H9 (cell line): Measurements from ENCODE around the gene LITAF. TPM values are rescaled to one million over a fixed set of nuclear protein-coding genes. Genes with fewer than 3 reads are reported as not detected.

ENCODE experiments used
- DNase-seq: peaks from one replicate; pipeline ENCODE4 v3.0.0-alpha.2; 2017
- H2AFZ ChIP-seq: one replicate; pipeline ENCODE4 v1.6.1; 2013; ENCODE audit warnings: mild to moderate bottlenecking, low read length, control low read depth, moderate library complexity
- H2AK5ac ChIP-seq: 2 replicates; pipeline ENCODE4 v1.6.1; 2013; ENCODE audit warnings: low read length, control low read depth, mixed read lengths; ENCODE audit not compliant: insufficient read length
- H2BK120ac ChIP-seq: one replicate; pipeline ENCODE4 v1.6.1; 2013; ENCODE audit warnings: low read depth, mild to moderate bottlenecking, low read length, control low read depth, inconsistent platforms; ENCODE audit not compliant: poor library complexity, severe bottlenecking
- H2BK12ac ChIP-seq: 2 replicates; pipeline ENCODE4 v1.6.1; 2013; ENCODE audit warnings: low read length, control low read depth, mixed read lengths, low read depth; ENCODE audit not compliant: insufficient read length
- H2BK15ac ChIP-seq: 2 replicates; pipeline ENCODE4 v1.6.1; 2013; ENCODE audit warnings: low read depth, low read length, control low read depth
- H2BK20ac ChIP-seq: one replicate; pipeline ENCODE4 v1.6.1; 2013; ENCODE audit warnings: low read depth, mild to moderate bottlenecking, low read length, control low read depth, inconsistent platforms; ENCODE audit not compliant: poor library complexity, severe bottlenecking
- H2BK5ac ChIP-seq: 2 replicates; pipeline ENCODE4 v1.6.1; 2013; ENCODE audit warnings: low read length, control low read depth, mixed read lengths; ENCODE audit not compliant: insufficient read length
- H3K14ac ChIP-seq: 2 replicates; pipeline ENCODE4 v1.6.1; 2013; ENCODE audit warnings: low read length, control low read depth; ENCODE audit not compliant: insufficient read depth
- H3K18ac ChIP-seq: 2 replicates; pipeline ENCODE4 v1.6.1; 2013; ENCODE audit warnings: low read depth, mild to moderate bottlenecking, mixed read lengths, low read length, control low read depth; ENCODE audit not compliant: insufficient read length
- H3K23ac ChIP-seq: 2 replicates; pipeline ENCODE4 v1.6.1; 2013; ENCODE audit warnings: low read length, control low read depth, mixed read lengths, low read depth; ENCODE audit not compliant: insufficient read length
- H3K23me2 ChIP-seq: 2 replicates; pipeline ENCODE4 v1.6.1; 2013; ENCODE audit warnings: low read depth, mild to moderate bottlenecking, mixed read lengths, low read length, control low read depth; ENCODE audit not compliant: insufficient read length, poor library complexity, severe bottlenecking
- H3K27ac ChIP-seq: 2 replicates; pipeline ENCODE4 v1.5.1; 2013; ENCODE audit warnings: low read length, control low read depth, mixed read lengths, low read depth; ENCODE audit not compliant: insufficient read length
- H3K27me3 ChIP-seq: 2 replicates; pipeline ENCODE4 v1.6.1; 2013; ENCODE audit warnings: low read length, control low read depth, inconsistent platforms; ENCODE audit not compliant: insufficient read depth
- H3K4ac ChIP-seq: 2 replicates; pipeline ENCODE4 v1.6.1; 2013; ENCODE audit warnings: low read depth, mild to moderate bottlenecking, control low read depth, inconsistent platforms, low read length, moderate library complexity
- H3K4me1 ChIP-seq: 2 replicates; pipeline ENCODE4 v1.6.1; 2013; ENCODE audit warnings: low read length, control low read depth, inconsistent platforms; ENCODE audit not compliant: insufficient read depth
- H3K4me2 ChIP-seq: 2 replicates; pipeline ENCODE4 v1.6.1; 2013; ENCODE audit warnings: low read length, control low read depth, mixed read lengths; ENCODE audit not compliant: insufficient read length, insufficient read depth
- H3K56ac ChIP-seq: 2 replicates; pipeline ENCODE4 v1.6.1; 2013; ENCODE audit warnings: low read depth, mild to moderate bottlenecking, mixed read lengths, low read length, control low read depth; ENCODE audit not compliant: insufficient read length
- H3K79me1 ChIP-seq: 2 replicates; pipeline ENCODE4 v1.6.1; 2013; ENCODE audit warnings: low read depth, mild to moderate bottlenecking, moderate library complexity, low read length, control low read depth, inconsistent platforms; ENCODE audit not compliant: insufficient read depth, poor library complexity, severe bottlenecking
- H3K79me2 ChIP-seq: 2 replicates; pipeline ENCODE4 v1.6.1; 2013; ENCODE audit warnings: low read length, control low read depth, inconsistent platforms; ENCODE audit not compliant: insufficient read depth
- H3K9ac ChIP-seq: 2 replicates; pipeline ENCODE4 v1.6.1; 2013; ENCODE audit warnings: low read length, control low read depth, mixed read lengths; ENCODE audit not compliant: insufficient read length; ENCODE audit errors: extremely low read depth
- H3K9me3 ChIP-seq: one replicate; pipeline ENCODE4 v1.6.1; 2013; ENCODE audit warnings: low read depth, low read length, inconsistent platforms; ENCODE audit not compliant: control insufficient read depth
- H3T11ph ChIP-seq: one replicate; pipeline ENCODE4 v1.6.1; 2013; ENCODE audit warnings: mild to moderate bottlenecking, low read length, control low read depth, inconsistent platforms
- H4K20me1 ChIP-seq: one replicate; pipeline ENCODE4 v1.6.1; 2013; ENCODE audit not compliant: control insufficient read depth, insufficient read length, insufficient read depth
- H4K5ac ChIP-seq: 2 replicates; pipeline ENCODE4 v1.6.1; 2013; ENCODE audit warnings: low read depth, mild to moderate bottlenecking, mixed read lengths, low read length, control low read depth; ENCODE audit not compliant: insufficient read length
- H4K8ac ChIP-seq: replicated peaks from 2 replicates; pipeline ENCODE4 v1.6.1; 2013; ENCODE audit warnings: low read length, control low read depth, mixed read lengths, low read depth; ENCODE audit not compliant: insufficient read length
- H4K91ac ChIP-seq: 2 replicates; pipeline ENCODE4 v1.6.1; 2013; ENCODE audit warnings: low read depth, mild to moderate bottlenecking, moderate library complexity, mixed read lengths, low read length, control low read depth; ENCODE audit not compliant: insufficient read length
- H3K27ac Mint-ChIP-seq, 3 experiments: 2 replicates in 2 of 3; 3 replicates in 1 of 3; pipeline ENCODE4 v1.8.0; 2020 to 2021; ENCODE audit warnings: mixed read lengths in 3 of 3, mild to moderate bottlenecking in 1 of 3, moderate library complexity in 1 of 3
- H3K27me3 Mint-ChIP-seq: 2 replicates; pipeline ENCODE4 v1.8.0; 2021; ENCODE audit warnings: low read depth, mild to moderate bottlenecking, moderate library complexity, mixed read lengths
- H3K36me3 Mint-ChIP-seq, 3 experiments: 2 replicates in 2 of 3; 3 replicates in 1 of 3; pipeline ENCODE4 v1.8.0; 2020 to 2021; ENCODE audit warnings: low read depth in 3 of 3, mixed read lengths in 3 of 3; ENCODE audit not compliant: insufficient read depth in 1 of 3
- H3K4me1 Mint-ChIP-seq, 2 experiments: 2 replicates each; pipeline ENCODE4 v1.8.0; 2020; ENCODE audit warnings: mixed read lengths in 2 of 2
- H3K4me3 Mint-ChIP-seq, 2 experiments: 2 replicates in 1 of 2; 3 replicates in 1 of 2; pipeline ENCODE4 v1.8.0; 2020 to 2021; ENCODE audit warnings: mild to moderate bottlenecking in 2 of 2, mixed read lengths in 2 of 2, moderate library complexity in 1 of 2
- H3K9me3 Mint-ChIP-seq, 2 experiments: 2 replicates in 1 of 2; 3 replicates in 1 of 2; pipeline ENCODE4 v1.8.0; 2020; ENCODE audit warnings: mild to moderate bottlenecking in 2 of 2, mixed read lengths in 2 of 2, moderate library complexity in 1 of 2
- CTCF ChIP-seq: fragments of 200-600 bp; sonication (generic); conservative IDR thresholded peaks from 3 replicates; pipeline ENCODE4 v1.8.0; 2021; ENCODE audit warnings: antibody characterized with exemption, mild to moderate bottlenecking
- WGBS: extraction: QIAGEN DNeasy Blood & Tissue Kit; methylation state at CpG from one replicate; pipeline ENCODE4 v1.1.7; 2013; ENCODE audit warnings: missing lambda C conversion rate, low lambda C conversion rate, mixed read lengths; ENCODE audit not compliant: insufficient read length; ENCODE audit errors: extremely low coverage; 5-methylcytosine and 5-hydroxymethylcytosine counted together
- total RNA-seq: library from RNA; stranded (reverse); gene quantifications from 2 replicates; pipeline ENCODE4 v1.2.1, GENCODE V29; 2021

Gene LITAF
- total RNA-seq, 1 experiment from 2014 or later, result 249 TPM

GRCh38 chr16:11572301-11572995 is 14.3 kb downstream of the LITAF start:
- Histone ChIP-seq H3K27ac (no peak overlapping the region), H3K4ac (no peak overlapping the region), H3K18ac (peak overlapping the region; percentile 40), H3K9ac (no peak overlapping the region), H3K14ac (no peak overlapping the region; the same call in 1 of the 2 replicates), H3T11ph (no peak overlapping the region), H4K8ac (no peak overlapping the region), H3K4me2 (no peak overlapping the region), H2BK20ac (no peak overlapping the region), H2BK5ac (no peak overlapping the region), H3K23ac (no peak overlapping the region), H2BK12ac (no peak overlapping the region), H3K23me2 (no peaks in the 10 kb centered on the region), H2AK5ac (no peak overlapping the region), H2BK15ac (no peak overlapping the region), H4K5ac (peak overlapping the region; percentile 55), H3K79me2 (peaks cover 3% of the 10 kb centered on the region; the same call in 1 of the 2 replicates), H3K79me1 (no peaks in the 10 kb centered on the region), H4K20me1 (no peaks in the 10 kb centered on the region), H3K27me3 (no peaks in the 10 kb centered on the region), H3K56ac (no peak overlapping the region), H2BK120ac (no peak overlapping the region), H4K91ac (no peak overlapping the region), H2AFZ (no peak overlapping the region), H3K9me3 (no peaks in the 10 kb centered on the region), H3K4me1 (no peaks in the 10 kb centered on the region)
- DNase-seq, result no peak
- Mint-ChIP-seq H3K4me3 (no peak overlapping the region), H3K9me3 (peaks cover 0 to 7% of the 10 kb centered on the region in 2 experiments; a peak in 1 of 5 replicates), H3K27me3 (no peaks in the 10 kb centered on the region), H3K36me3 (peaks cover 0 to 47% (median 37%) of the 10 kb centered on the region in 3 experiments; a peak in 6 of 7 replicates), H3K27ac (peak overlapping the region; percentile 35 to 89 (median 84); a peak in 5 of 7 replicates), H3K4me1 (peaks cover 24 to 40% of the 10 kb centered on the region in 2 experiments)
- no CpG with 5 or more reads among the region's 17 CpGs for WGBS
- TF ChIP-seq CTCF, result no peak
